ENCODE results near the gene SLC44A1.

The SLC44A1 gene

GRCh38 chr9:105275938-105276337 lies 31.5 kb downstream of the SLC44A1 start:
- no peak for DNase-seq

GRCh38 chr9:105278751-105279150 lies 34.3 kb downstream of the SLC44A1 start:
- DNase-seq: no peak

GRCh38 chr9:105280691-105281090 lies 36.2 kb downstream of the SLC44A1 start:
- DNase-seq: no peak

- no peak for DNase-seq
These were observed 36.8 kb downstream of the SLC44A1 start for GRCh38 chr9:105281272-105281671.

- DNase-seq: no peak
These were observed 37.5 kb downstream of the SLC44A1 start for GRCh38 chr9:105281926-105282325.

GRCh38 chr9:105282870-105283621 lies 38.6 kb downstream of the SLC44A1 start:
- DNase-seq: no peak

- DNase-seq: no peak
These were observed 39.3 kb downstream of the SLC44A1 start for GRCh38 chr9:105283795-105284194.

- DNase-seq: no peak
These were observed 40.0 kb downstream of the SLC44A1 start for GRCh38 chr9:105284463-105284862.

- DNase-seq: no peak
These were observed 41.6 kb downstream of the SLC44A1 start for GRCh38 chr9:105286098-105286497.

- no peak for DNase-seq
These were observed 44.9 kb downstream of the SLC44A1 start for GRCh38 chr9:105289305-105289704.

GRCh38 chr9:105290418-105290817 lies 46.0 kb downstream of the SLC44A1 start:
- no peak for DNase-seq

- DNase-seq: no peak
These were observed 46.5 kb downstream of the SLC44A1 start for GRCh38 chr9:105290954-105291353.

GRCh38 chr9:105291422-105291859 lies 47.0 kb downstream of the SLC44A1 start:
- no peak for DNase-seq

GRCh38 chr9:105291938-105292337 lies 47.5 kb downstream of the SLC44A1 start:
- no peak for DNase-seq

GRCh38 chr9:105293408-105293807 lies 49.0 kb downstream of the SLC44A1 start:
- no peak for DNase-seq

- no peak for DNase-seq
These were observed 50.7 kb downstream of the SLC44A1 start for GRCh38 chr9:105295201-105295550.

- no peak for DNase-seq
These were observed 51.5 kb downstream of the SLC44A1 start for GRCh38 chr9:105295986-105296385.

- DNase-seq: no peak
These were observed 52.0 kb downstream of the SLC44A1 start for GRCh38 chr9:105296445-105296844.

GRCh38 chr9:105296877-105297287 lies 52.4 kb downstream of the SLC44A1 start:
- DNase-seq: no peak

GRCh38 chr9:105297442-105298075 lies 53.1 kb downstream of the SLC44A1 start:
- no peak for DNase-seq

GRCh38 chr9:105299190-105299854 lies 54.9 kb downstream of the SLC44A1 start:
- no peak for DNase-seq

- no peak for DNase-seq
These were observed 58.3 kb downstream of the SLC44A1 start for GRCh38 chr9:105302728-105303127.

GRCh38 chr9:105305856-105306255 lies 61.4 kb downstream of the SLC44A1 start:
- no peak for DNase-seq

Measured in femur (tissue), 1 donor.